Activated CD4-positive, CD25-positive, alpha-beta regulatory T cell (primary cell): Measurements from ENCODE around the gene TULP3.
"Not testable (repeated sequence)": the region's sequence is repeated elsewhere in the genome, so short reads cannot be mapped to it uniquely, and the experiment has no call there.

Experiments used
- DNase-seq, 4 experiments: peaks; one replicate each; lab custom pipeline; 2025; lab: John Stamatoyannopoulos, UW

TULP3 gene, protein sequence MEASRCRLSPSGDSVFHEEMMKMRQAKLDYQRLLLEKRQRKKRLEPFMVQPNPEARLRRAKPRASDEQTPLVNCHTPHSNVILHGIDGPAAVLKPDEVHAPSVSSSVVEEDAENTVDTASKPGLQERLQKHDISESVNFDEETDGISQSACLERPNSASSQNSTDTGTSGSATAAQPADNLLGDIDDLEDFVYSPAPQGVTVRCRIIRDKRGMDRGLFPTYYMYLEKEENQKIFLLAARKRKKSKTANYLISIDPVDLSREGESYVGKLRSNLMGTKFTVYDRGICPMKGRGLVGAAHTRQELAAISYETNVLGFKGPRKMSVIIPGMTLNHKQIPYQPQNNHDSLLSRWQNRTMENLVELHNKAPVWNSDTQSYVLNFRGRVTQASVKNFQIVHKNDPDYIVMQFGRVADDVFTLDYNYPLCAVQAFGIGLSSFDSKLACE

DNA sequence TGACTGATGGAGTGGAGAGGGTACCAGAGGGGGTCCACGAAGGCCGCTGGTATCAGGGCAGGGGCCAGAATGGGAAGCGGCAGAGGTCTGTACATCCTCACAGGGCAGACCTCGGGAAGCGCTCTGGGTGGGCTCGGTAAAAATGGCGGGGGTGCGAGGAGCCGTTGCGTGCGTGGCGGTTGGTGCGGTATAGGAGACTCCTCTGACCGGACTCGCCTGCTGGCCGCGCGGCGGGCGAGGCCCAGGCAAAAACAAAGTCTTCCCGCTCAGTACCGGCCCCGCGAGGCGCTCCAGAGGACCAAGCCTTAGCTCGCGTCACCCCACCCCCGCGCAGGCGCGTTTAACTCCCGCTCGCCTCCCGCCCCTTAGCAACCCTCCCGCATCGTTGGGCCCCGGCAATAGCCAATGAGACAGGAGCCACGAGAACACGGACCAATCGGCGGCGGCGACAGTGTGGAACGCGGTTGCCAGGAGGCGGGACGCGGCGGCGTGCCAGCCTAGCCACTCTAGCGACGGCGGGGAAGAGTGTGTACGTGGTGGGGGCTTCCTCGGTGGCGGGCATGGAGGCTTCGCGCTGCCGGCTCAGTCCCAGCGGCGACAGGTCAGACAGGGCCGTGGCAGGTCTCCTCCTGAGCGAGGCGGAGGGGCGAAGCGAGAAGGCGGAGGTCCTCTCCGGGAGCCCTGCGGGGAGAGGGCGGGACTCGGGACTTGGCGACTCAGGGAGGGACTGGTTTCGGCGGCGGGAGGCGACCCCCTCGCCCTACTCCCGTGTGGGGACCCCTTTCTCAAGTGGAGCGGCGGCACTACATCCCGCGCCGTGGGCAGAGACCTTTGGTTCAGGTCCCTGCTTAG is at the start of gene TULP3:
Gene TULP3, plus strand, starts transcription at position 504 of the 852 bp plus-strand sequence. Its CDS starts 57 bp downstream, at position 561.
- DNase-seq: peak; percentile 96 to 97 (median 96)

DNA sequence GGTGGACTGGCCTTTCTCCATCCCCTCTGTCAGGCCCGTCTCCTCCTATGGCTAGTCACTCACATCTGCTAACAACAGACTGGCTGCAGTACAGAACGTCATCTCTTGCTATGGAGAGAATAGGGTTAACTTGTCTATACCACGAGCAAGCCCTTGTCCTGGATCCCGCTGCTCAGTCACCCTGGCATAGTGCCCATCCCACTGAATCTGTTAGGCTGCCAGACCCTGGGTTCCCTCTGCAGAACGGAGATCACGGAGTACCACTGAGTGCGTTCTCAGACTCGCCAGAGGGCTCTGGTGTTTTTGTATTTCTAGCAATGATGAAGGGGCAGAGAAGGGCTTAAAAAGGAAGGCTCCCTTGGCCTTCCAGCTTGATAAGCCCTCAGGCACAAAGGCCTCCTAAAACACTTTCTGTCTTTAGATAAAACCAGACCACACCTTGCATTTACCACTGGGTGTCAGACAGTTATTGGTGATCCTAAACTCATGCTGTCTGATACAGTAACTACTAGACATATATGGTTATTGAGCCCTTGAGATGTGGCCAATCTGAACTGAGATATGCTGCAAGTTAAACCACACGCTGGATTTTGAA is 49.5 kb upstream of the TULP3 start:
- no peak for DNase-seq

DNA sequence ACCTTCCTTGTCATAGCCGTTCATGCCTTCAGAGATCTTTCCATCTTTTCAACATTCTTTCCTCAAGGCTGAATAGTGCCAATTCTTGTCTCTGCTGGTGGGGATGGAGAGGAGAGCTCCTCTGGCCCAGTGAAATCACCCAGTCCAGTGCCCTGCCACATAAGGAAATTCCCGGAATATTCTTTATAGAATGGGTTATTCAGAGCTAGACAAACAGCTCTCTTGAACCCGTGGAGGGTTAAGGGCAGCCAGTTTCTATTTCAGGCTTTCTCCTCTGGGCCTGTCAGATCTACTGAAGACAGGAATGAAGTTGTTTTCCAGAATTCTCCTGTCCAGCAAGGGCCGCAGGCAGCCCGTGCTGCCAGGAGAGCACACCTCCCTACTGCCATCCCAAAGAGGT is 47.7 kb upstream of the TULP3 start:
- no peak for DNase-seq

DNA sequence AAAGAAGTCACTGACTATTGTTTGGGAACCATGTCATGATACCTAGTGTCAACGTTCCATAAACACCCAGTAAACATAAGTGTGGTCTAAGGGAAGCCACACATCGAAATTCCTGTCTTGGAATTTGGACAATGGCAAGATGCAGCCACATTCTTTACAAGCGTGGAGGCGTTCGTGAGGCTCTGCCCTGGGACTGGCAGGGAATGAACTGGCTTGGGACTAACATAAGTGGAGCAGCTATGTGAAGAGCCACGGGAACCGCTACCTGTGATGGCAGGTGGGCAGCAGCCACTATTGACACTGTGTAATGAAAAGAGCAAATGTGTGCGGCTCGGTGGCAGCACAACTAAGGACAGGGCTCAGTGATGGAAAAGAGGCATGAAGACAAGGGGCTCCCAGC is 45.9 kb upstream of the TULP3 start:
- no peak for DNase-seq

DNA sequence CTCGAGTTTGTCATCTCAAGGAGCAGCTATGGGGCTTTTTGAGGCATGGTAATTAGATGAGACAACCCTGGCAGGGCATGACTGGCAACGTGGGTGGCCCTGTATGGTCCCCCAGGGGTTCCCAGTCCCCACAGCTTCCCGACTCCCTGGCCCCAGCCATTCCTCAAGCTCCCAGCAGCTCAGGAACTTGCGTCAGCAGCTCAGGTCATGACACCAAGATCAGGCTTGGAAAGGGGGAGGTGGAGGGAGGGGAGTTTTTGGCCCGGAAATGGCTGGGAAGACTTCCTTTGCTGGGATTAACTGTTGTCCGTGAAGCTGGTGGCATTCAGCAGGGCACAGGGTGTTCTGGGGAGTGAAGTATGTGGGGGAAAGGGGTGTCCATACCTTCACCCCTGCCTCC is 45.4 kb upstream of the TULP3 start:
- no peak for DNase-seq

DNA sequence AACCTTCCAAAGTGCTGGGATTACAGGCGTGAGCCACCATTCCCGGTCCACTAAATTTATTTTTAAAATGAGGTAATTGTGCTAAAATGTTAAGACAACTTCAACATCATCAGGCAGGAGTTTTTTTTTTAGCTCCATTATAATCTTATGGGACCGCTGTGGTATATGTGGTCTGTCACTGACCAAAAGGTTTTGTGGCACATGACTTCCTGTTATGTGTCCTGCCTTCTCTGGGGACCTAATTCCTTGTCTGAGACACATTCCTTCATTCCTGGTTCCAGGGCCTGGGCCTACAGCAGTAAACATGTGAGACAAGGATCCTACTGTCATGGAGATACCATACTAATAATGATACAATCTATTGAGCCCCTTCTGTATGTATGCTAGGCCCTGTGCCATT is 38.8 kb upstream of the TULP3 start:
- no peak for DNase-seq

DNA sequence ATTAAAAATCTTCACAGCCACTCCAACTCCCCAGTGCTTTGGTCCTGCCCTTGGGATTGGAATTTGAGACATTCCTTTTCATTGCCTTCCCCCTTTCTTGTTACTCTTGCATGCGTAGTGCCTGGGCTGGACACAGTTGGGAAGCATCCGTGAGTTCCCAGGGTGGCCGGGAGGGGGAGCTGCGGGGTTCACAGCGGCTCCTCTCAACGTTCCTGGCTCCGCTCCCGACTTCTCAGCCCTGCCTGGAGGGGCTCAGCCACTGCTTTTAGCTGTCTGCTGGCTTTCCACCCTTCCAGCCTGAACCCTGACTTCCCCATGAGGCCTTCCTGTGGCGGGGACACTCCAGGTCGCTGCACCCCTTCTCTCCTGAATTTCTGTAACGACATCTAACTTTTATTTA is 37.1 kb upstream of the TULP3 start:
- DNase-seq: peak in 2 of 4 experiments; percentile 6 to 26

DNA sequence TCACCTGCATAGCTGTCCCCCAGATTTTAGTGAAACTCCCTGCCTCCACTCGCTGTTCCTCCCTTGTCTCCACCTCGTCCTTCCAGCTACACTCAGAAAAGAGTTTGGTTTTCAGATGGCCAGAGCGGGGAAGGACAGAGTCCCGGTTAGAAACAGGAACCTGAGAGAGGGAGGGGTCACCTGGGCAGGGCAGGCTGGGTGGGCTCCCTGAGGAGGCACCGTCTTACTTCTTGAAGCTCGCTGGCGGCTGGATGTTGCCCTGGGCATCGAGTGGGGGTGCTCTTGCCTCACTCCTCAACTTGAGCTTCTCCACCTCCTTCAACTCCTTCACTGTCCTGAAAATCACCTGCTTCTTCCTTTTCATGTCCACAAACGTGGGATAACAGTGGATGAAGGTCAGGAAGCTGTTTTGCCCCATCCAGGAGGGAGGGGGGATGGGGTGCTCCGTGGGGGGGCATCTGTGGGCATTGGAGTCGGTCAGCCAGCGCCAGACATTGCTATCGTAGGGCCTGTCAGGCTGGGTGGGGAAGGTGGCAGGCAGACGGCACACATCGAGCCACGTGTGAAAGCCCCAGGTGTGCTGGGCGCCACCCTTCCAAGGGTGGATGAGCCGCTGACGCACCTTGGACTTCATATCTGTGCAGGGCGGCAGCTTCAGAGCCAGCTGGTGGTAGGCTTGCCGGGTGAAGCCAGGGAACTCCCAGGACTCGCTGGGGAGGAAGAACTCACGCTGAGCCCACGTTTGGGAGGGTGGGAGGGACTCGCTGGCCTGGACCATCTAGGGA is 35.8 kb upstream of the TULP3 start:
- no peak for DNase-seq

DNA sequence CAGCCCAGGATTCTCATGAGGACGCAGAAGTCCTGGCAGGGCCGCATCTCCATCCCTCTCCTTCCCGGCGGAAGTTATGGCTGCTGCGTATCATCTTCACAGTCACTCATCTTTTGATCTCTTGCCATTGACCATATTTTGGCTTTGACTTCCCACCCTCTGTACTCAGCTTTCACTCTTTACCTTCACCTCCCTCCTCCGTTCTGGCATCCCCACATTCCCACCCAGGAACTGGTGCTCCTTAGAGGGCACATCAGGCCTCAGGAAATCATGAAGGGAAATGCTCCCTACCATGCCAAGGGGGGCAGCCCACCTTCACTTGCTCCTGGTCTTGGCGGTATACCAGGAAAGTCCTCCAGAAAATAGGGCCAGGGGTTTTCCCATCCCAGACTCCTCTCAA is 35.1 kb upstream of the TULP3 start:
- DNase-seq: no peak

DNA sequence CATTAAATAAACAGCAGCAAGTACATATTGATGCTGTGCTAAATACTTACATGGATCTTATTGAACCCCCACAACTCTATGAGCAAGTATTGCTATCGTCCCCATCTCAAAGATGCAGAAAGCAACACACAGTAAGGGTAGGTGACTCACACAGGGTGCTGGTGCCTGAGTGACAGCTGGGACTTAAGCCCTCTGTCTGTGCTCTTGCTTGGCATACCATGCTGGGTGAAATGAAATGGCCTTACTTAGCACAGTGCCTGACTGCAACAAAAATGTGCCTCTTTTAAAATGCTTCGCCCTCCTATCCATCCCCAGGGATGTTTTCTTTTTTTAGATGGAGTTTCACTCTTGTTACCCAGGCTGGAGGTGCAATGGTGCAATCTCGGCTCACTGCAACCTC is 34.6 kb upstream of the TULP3 start:
- DNase-seq: no peak

DNA sequence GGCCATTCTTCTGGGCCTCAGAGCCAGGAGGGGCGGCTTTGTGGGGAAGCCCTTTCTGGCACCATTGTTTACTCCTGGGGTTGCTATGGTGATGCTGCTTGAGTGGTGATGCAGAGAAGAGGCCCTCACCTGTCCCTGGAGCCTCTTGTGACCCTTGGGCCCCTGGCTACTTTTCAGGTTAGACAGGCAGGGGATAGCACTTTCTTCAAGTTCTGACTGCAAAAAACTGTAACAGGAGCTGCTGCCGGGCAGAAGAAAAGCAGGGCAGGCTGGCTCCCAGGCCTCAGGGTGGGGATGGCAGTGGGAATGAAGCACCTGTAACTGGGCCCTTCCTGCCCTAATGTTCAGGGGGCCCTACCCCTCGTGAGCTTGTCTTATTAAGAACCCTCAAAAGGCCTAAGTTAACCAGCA is 33.7 kb upstream of the TULP3 start, which contains the start of gene TEX52:
Gene TEX52, minus strand, starts transcription at position 19 of the 411 bp plus-strand sequence. Its CDS starts 13 bp downstream, at position 6.
- no peak for DNase-seq

DNA sequence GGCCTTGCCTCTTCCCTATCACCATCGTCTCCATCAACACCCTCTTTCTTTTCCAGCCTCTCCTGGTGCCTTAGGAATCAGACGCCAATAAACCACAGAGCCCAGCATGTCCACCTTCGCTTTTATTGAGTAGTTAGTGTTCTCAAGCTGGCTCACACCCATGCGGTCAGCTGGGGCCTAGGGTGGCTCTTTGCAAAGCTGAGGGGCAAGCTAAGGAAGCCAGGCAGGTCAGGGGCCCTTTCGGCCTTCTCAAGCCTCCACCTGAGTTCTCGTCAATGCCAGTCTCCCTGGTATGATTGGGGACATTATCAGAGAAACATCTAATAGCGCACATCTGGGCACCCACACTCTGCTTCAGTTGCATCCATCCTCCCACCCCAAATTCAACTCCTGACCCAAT is 33.1 kb upstream of the TULP3 start:
- no peak for DNase-seq

DNA sequence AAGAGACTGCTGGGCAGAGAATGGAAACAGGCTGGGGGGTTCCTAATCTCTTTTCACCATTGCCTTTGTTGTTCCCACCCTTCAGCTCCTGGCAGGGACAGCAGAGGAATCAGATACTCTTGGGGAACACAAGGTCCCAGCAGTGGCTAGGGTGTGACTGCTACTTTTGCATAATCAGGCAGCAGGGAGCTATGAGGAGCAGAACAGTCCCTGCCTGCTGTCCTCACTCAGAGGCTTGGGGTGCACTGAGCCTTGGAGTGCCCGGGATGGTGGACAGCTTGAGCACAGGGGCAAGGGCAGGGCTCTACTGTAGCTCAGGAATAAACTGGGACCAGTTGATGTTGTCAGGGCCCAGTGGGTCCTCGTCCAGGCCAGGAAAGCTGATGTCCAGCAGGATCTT is 32.4 kb upstream of the TULP3 start:
- DNase-seq: no peak

DNA sequence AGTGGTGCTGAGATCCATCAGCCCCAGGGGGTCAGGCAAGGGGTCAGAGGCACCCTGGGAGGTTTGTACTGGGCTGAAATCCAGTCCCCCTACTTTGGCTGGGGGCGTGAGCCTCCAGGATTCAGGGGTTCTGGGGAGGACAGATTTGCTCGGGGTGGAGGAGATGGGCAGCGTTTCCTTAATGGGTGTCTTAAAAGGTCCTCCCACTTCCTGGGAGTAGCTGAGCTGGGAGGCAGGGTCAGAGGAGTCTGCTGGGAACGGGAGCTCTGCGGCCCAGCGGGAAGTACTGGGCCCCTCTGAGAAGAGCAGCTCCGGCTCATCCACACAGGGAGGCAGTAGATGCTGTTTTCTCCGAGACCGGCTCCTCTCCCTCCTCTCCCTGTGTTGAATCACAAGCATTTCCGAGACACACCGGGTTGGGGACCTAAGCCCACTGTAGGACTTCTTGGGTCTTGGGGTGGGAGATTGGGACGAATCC is 31.7 kb upstream of the TULP3 start:
- no peak for DNase-seq

DNA sequence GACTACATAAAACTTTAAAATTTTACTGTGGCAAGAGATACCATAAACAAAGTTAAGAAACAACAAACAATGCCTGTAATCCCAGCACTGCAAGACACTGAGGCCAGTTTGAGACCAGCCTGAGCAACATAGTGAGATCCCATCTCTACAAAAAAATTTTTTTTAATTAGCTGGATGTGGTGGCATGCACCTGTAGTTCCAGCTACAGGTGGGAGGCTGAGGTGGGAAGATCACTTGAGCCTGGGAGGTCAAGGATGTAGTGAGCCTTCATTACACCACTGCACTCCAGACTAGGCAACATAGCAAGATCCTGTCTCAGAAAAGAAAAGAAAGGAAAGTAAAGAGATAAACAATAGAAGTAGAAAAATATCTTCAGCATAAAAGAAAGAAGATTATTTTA is 30.5 kb upstream of the TULP3 start:
- DNase-seq: no peak

DNA sequence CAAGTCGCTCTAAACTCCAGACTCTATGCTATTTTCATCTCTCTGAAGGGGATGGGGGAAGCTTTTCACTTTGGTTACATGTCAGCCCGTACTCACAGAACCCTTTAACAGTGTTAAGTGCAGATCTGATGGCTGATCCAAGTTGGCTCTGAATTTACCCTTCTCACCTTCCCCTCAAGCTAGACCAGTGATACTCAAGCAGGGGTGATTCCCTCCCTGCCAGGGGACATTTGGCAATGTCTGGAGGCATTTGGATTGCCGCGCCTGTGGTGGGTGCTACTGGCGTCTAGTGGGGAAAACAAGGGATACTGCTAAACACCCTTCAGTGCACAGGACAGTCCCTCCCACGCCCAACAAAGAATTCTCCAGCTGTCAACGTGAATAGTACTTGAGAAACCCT is 27.8 kb upstream of the TULP3 start:
- DNase-seq: no peak

DNA sequence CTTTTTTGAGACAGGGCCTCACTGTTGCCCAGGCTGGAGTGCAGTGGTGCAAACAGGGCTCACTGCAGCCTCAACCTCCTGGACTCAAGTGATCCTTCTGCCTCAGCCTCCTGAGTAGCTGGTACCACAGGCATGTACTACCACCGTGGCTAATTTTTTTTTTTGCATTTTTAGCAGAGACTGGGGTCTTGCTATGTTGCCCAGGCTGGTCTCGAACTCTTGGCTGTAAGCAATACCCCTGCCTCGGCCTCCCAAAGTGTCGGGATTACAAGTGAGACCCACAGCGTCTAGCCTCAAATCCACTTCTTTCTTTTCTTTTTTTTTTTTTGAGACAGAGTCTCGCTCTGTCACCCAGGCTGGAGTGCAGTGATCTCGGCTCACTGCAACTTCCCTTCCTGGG is 27.3 kb upstream of the TULP3 start:
- DNase-seq: not testable (repeated sequence)

DNA sequence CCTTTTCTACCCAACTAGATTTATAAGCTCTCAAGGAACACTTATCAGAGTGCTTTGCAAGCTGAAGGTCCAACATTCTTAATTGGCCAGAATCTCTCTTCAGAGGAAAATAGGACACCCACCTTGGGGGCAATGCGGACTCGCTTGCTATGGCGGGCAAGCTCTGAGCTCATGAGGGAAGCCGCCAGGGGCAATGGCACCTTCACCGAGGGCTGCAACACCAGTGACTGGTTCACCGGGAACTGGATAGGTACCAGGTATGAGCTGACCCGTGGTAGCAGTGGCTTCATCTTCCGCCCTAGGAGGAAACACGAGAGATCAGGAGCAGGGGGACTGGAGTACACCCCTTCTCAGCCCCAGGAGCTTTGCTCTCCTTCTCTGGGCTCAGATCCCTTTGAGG is 26.5 kb upstream of the TULP3 start:
- DNase-seq: no peak

DNA sequence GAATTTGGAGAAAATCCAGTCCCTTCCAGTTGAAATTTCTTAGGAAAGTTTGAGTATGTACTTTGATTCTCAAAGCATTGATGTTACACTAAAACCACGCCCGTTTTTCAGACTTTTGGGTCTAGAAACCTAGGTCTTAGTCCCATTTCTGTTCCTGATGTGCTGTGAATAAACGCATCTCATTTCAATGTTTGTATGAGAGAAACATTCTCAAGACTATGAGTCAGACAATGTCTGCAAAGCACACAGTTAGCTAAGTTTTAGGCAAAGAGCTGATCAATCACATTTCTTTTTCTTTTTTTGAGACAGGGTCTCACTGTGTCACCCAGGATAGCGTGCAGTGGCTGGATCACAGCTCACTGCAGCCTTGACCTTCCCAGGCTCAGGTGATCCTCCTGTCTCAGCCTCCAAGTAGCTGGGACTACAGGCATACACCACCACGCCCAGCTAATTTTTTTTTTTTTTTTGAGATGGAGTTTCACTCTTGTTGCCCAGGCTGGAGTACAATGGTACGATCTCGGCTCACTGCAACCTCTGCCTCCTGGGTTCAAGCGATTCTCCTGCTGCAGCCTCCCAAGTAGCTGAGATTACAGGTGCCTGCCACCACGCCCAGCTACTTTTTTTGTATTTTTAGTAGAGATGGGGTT is 21.6 kb upstream of the TULP3 start:
- not testable (repeated sequence) for DNase-seq

DNA sequence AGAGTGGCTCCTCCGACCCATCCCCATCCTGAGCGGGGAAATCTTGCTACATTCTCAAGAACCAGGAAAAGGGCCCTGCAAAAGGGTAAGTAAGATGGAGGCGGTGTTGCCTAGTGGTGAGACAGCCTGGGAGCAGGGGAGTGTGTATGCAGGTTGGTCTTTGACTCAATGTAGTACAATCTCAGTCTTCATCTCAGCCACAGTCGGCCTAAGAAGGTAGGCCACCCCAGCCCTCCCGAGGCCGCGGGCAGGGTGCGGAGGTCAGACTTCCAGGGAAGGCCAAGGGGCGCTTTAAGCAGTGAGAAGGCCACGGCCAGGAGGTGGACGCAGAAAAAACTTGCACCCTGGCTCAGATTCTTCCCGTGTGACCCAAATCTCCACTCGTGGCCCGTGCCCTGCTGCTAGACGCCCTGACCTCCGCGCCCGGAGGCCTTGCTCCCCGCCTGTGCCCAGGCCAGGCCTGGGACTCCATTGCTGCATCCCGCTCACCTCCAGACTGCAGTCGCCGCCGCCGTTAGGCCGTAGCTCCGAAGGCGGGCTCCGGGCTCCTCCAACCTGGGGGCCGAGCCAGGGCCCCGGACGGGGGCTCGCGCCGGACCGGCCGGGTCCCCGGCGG is 14.2 kb upstream of the TULP3 start:
- DNase-seq: no peak
